NCI-H1048 (cell line): ENCODE measurements around the gene SAMD4B.
"Not testable (repeated sequence)": the region's sequence is repeated elsewhere in the genome, so short reads cannot be mapped to it uniquely, and the experiment has no call there.

Experiments
- DNase-seq: peaks from one replicate; lab custom pipeline; 2025; lab: John Stamatoyannopoulos, UW

Gene SAMD4B, protein sequence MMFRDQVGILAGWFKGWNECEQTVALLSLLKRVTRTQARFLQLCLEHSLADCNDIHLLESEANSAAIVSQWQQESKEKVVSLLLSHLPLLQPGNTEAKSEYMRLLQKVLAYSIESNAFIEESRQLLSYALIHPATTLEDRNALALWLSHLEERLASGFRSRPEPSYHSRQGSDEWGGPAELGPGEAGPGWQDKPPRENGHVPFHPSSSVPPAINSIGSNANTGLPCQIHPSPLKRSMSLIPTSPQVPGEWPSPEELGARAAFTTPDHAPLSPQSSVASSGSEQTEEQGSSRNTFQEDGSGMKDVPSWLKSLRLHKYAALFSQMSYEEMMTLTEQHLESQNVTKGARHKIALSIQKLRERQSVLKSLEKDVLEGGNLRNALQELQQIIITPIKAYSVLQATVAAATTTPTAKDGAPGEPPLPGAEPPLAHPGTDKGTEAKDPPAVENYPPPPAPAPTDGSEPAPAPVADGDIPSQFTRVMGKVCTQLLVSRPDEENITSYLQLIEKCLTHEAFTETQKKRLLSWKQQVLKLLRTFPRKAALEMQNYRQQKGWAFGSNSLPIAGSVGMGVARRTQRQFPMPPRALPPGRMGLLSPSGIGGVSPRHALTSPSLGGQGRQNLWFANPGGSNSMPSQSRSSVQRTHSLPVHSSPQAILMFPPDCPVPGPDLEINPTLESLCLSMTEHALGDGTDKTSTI

DNA sequence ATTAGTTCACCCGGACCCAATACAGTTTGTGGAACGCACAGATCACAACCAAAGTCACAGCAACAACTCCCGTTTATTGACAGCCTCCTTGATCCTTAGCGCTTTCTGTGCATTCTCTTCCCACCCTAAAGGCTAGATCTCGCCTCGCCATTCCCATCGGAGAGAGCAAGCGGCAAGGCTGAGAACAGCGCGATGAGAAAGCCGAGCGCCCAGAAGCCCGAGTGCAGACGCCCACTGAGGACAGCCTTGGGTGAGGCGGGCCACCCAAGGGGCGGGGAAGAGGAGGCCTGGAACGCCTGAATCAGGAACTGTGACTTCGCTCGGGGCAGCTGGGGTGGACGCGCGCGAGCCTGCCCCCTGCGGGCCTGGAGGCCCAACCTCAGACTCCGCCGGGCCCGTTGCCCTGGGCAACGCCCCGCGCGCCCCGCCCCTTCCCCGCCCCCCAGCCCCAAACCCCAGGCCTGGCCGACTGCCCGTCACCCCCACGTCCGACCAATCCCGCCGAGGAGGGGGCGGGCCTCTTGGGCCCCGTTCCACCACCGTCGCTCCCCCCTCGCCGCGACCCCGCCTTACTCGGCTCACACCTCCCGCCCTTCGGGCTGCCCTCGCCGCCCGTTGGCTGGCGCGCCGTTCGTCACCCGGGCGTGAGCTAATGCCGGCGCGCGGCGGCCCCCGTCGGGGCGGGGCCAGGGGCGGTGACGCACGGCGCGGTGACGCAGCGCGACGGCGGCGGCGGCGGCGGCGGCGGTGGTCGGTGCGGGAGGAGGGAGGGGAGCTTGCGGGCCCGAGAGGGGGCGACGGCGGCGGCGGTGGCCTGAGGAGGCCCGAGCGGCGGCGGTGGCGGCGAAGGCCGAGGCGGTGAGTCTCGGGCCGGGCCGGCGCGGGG, at the start of gene SAMD4B:
SAMD4B (plus strand) TSS at position 703 of the 886 bp plus-strand sequence. CDS start 14,473 bp downstream, outside the sequence.
- peak; percentile 98 for DNase-seq

DNA sequence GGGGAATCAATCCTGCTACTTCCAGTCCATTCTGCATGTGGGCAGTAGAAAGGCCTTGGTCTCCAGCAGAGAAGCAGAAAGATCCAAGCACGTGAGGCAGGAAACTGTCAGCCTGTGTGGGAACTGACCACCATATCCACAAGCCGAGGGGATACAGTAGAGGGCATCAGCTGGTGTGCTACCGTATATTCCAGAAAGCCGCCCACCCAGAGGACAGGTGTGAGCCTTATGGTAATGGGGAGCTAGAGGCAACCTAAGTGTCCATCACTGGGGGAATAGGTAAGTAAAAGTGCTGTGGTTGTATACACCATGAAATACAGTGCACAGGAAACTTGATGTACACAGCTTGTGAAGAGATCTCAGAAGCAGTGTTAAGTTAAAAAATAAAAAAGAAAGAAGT, 48.8 kb upstream of the SAMD4B start:
- DNase-seq, result no peak

DNA sequence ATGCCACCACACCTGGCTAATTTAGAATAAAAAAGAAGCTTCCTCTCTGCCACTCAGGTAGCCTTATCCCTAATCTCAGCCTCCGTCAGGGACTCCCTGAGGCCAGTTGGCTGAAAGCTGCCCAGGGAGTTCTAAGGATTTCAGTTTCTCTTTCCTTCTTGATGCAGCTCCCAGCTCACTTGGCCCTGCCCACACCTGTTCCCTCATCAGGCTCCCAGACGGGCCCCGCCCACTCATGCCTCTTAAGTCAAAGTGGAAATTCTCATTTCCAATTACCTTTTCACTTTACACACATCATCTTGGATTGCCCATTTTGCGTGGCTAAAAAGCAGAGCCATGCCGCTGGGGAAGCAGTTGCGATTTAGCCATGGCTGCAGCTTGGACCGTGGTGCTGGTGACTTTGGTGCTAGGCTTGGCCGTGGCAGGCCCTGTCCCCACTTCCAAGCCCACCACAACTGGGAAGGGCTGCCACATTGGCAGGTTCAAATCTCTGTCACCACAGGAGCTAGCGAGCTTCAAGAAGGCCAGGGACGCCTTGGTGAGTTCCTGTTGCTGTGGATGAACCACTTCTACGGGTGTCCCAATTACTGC, 46.1 kb upstream of the SAMD4B start, which contains the start of gene IFNL1:
IFNL1 (plus strand) TSS at position 353 of the 591 bp plus-strand sequence; CDS start at position 368, 15 bp downstream.
- no peak for DNase-seq

DNA sequence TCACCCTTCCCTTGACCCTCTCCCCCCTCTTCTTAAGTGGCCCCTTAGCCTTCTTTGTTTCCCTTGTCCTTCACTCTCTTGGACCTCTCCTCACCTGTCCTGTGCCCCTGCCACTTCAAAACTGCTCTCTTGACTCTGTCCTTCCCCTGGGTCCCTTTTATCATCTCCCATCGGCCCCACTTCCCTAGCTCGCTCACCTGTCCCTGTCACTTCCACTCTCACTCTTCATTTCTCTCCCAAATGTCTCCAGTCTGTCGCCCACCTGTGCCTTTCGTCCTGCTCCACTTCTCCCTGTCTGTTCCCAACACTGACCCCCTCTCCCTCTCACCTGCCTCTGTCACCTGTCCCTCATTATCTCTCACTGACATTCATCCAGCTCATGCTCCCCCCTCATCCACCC, 45.3 kb upstream of the SAMD4B start:
- no peak for DNase-seq

DNA sequence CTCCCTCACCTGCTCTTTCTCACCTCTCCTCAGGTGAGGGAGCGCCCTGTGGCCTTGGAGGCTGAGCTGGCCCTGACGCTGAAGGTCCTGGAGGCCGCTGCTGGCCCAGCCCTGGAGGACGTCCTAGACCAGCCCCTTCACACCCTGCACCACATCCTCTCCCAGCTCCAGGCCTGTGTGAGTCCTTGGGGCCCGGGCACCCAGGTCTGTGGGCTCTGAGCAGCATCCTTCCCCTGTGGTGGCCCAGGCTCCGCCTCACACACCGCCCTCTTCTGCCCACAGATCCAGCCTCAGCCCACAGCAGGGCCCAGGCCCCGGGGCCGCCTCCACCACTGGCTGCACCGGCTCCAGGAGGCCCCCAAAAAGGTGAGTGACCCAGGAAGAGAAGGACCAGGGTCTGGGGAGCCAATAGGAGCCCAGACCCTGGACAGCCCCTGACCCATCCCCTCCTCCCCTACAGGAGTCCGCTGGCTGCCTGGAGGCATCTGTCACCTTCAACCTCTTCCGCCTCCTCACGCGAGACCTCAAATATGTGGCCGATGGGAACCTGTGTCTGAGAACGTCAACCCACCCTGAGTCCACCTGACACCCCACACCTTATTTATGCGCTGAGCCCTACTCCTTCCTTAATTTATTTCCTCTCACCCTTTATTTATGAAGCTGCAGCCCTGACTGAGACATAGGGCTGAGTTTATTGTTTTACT, 44.1 kb upstream of the SAMD4B start:
- DNase-seq, result no peak

DNA sequence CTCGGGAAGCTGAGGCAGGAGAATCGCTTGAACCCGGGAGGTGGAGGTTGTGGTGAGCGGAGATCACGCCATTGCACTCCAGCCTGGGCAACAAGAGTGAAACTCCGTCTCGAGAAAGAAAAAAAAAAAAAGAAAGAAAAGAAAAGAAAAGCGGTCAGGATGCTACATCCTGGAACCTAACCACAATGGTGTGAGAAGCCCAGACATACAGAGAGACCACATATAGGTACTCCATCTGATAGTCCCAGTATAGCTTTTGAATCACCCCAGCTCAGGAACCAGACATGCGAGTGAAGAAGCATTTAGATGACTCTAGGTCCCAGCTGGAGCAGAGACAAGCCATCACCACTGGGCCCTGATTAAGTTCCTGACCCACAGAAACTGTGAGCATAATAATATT, 42.8 kb upstream of the SAMD4B start:
- DNase-seq, result no peak

DNA sequence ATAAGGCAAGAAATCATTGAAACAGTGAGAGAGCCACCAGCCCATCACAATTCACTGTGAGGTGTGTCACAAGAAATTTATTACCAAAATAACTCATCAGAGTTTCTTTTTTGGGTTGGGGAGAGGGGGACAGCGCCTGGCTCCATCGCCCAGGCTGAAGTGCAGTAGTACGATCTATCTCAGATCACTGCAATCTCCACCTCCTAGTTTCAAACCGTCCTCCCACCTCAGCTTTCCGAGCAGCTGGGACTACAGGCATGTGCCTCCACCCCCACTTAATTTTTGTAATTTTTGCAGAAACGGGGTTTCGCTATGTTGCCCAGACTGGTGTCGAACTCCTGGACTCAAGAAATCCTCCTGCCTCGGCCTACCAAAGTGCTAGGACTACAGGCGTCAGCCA, 42.4 kb upstream of the SAMD4B start:
- no peak for DNase-seq

DNA sequence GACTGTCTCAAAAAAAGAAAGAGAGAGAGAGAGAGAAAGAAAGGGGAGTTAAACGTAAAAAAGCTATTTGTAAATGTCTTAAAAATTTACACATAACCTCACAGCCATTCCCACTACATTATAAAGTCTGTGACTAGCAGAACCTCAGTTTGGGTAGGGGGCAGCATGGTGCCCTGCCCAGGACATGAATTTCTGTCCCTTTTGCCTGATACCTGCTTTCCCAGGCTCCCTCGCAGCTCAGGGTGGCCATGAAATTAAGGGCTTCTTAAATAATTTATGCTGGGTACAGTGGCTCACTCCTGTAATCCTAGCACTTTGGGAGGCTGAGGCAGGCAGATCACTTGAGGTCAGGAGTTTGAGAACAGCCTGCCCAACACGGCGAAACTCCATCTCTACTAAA, 41.2 kb upstream of the SAMD4B start:
- DNase-seq, result no peak

DNA sequence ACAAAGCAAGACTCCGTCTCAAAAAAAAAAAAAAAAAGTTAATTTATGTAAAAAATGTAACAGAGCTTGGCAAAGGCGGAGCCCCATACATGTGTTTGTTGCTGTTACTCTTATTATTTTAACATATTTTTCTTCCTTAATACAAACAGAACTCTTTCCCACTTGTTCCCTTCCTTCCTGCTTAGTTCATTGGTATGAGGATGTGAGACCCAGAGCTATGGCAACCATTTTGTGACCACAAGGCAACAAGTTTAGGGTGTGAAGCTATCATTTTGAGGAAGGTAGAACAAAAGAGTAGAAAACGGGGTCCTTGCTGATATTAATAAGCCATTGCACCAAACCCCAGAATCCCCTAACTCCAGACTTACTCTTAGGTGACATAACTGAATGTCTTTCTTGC, 40.7 kb upstream of the SAMD4B start:
- DNase-seq, result no peak

DNA sequence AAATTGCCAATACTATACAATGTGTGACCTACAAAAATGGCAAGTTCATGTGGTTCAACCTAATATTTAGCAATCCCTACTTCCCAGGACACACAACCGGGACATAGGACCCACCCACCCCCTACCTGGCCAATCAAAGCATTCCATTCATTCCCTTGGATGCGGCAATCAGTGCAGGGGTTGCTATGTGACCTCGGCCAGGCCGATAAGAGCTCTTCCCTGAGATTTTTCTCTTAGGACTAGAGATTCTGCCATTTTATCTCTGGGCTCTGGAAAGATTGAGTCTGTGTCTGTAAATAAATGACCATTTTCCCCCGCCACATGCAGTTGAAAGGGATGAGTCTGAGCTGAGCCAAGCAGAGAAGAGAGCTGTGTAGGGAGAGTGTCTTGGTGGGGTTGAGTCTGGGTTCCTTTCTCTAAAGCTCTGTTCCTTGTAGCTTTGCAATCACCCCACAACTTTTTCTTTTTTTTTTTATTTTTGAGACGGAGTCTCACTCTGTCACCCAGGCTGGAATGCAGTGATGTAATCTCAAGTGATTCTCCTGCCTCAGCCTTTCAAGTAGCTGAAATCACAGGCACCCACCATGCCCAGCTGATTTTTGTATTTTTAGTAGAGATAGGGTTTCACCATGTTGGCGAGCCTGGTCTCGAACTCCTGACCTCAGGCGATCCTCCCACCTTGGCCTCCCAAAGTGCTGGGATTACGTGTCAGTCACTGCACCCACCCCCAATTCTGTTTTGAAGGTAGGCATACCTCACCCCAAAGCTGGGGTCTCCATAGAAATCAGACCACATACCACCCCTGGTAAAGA, 38.6 kb upstream of the SAMD4B start:
- DNase-seq, result no peak

DNA sequence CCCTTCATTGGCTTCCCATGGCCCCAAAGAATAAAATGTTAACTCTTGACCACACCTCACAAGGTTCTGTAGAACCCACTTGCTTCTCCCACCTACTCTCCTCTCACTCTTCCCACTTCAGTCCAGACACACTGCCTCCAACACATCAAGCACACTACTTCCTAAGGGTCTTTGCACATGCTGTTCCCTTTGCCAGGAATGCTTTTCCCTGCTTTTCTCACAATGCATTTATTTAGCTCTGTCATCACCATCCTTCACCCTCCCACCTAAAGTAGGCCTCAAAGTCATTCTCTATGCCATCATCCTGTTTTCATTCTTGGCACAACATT, 38.1 kb upstream of the SAMD4B start:
- no peak for DNase-seq

DNA sequence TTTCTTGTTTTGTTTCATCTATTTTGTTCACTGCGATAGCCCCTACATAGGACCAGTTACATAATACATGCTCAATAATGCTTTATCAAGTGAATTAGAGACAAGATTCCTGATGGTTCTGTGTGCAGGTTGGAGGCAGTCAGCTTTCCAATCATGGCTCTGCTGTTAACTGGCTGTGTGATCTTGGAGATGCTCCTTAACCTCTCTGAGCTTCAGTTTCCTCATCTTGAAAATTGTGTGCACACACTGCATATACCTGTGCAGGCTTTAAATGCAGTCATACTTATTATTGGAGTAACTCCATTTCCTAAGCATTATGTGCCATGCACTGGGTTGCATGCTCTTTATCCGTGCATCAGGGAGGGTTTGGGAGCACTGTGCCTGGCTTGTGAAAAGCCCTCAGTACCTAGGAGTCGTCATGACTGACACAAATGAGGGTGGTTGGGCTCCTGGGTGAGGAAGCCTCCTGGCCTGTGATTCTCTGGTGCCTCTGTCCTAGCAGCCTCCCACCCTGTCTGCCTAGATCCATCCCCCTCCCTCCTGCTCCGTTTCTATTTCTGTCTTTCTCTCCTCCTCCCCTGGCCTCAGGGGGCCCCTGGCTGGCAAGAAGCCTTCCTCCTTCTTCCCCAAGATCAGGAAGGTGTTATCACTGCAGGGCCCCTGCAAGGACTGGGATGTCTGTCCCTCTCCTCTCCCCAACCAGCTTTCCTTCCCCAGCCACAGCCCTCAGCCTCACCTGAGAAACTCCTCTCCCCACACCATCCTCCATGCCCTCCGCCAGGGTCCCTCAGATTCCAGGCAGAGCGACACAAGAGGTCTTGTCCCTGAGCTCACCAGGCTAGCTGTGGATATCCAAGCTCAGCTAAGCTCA, 37.3 kb upstream of the SAMD4B start:
- DNase-seq, result no peak

DNA sequence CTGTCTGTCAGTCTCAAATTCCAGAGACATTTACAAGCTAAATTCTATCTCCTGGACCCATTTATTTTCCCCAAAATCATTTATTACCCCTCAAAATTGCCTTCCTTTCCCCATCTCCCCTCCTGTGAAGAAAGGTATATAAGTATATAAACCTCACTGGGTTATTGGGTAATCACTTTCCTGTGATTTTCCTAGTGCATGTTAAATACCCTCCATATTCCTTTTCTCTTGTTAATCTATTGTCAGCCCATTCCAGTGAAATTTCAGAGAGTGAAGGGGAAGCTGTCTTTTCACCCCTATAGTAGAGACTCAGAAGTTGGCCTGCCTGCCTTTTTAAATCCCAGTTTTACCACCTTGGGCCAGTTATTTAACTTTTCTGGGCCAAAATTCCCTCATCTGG, 36.1 kb upstream of the SAMD4B start:
- DNase-seq, result no peak

DNA sequence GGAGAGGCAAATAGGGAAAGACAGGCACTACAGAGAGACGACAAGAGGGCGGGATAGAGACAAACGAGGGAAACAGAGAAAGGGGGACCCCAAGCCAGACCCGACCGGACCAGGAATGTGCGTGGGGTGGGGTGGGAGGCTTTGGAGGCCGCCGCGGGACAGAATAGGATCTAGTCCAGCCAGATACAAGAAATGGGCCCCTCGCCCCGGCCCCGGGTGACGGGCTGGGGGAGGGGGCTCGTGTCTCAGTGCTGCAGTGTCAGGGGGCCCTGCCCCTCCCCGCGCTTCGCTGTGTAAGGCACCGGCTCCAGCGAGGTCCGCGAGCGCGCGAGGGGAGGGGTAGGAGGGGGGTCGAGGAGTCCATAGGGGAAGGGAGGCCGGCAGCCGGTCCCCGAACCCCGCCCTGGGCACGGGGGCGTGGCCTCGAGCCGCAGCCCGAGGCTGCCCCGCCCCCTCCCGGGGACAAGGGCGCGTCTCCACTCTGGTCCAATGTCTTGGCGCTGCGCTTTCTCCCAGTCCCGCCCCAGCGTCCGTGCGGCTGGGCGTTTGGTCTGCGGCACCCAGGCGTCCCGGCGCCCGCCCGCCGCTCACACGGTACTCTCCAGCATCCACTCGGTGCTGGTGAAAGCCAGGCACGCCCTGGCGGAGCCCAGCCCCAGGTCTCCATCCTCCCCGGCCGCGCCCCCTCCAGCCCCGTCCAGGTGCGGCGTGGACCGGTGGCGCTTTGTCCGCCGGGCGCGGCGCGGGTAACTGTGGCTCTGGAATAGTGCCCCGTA, 35.0 kb upstream of the SAMD4B start:
- no peak for DNase-seq

DNA sequence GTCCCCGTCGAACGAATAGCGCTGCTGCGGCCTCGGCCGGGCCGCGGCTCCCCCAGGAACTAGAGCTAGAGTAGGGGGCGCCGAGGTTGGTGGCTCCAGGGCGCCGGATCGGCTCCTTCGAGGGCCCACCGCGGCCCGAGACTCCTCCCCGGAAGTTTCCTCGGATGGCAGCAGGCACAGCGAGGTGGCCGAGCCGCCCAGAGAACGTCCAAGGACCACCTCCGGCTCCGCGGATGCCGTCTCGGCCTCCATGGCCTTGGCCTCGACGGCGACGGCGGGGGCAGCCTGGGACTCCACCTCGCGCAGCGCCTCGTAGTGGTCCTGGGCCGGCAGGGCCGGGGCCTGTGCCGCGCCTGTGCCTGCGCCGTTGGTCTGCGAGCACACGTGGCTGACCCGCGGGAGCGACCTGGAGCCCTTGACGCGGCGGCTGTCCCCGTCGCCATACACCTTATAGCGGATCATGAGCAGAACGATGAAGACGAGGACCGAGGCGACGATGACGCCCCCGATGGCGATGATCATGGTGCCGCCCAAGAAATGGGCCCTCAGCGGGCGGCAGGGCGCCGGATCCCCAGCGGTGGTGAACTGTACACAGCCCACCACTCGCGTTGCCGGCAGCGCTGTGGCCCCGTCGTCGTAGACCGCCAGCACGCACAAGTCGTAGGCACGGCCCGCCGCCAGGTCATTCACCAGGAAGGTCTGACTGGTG, 34.2 kb upstream of the SAMD4B start:
- no peak for DNase-seq

DNA sequence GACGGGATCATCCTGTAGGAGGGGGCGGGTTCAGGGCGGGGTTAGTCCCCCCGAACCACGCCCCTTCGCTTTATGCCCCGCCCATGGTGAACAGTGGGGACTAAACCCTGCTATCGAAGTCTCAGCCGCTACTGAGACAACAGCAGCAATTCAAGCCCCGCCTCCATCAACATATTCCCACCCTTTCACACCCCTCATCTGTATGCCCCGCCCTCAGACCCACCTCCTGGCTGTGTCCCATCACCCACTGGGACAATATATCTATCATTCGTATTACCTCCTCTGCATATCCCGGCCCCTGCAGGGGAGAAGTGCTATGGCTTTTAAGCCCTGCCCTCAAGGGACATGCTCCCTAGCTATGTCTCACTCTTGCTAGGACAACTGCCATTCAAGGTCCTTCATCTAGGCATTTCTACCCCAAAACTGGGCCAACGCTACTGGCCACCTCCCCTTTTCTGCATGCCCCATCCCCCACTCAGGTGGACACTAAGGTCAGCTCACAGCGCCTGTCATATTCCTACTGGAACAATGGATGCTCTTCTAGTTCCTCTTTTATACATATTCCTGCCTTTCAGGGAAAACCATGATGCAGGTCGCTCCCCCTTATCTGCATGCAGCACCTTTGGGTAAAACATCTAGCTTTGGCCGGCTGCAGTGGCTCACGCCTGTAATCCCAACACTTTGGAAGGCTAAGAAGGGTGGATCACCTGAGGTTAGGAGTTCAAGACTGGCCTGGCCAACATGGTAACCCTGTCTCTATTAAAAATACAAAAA, 33.5 kb upstream of the SAMD4B start:
- DNase-seq, result no peak

DNA sequence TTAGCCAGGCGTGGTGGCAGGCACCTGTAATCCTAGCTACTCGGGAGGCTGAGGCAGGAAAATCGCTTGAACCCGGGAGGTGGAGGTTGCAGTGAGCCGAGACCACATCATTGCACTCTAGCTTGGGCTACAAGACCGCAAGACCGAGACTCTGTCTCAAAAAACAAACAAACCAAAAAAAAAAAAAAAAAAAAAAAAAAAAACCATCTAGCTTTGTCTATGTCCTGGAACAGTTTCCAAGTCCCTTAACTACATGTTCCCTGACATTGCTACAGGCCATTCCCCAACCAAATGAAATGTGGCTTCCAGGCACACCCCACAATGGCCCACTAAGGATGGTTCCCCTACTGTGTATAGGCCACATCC, 32.9 kb upstream of the SAMD4B start:
- DNase-seq, result not testable (repeated sequence)
